Endothelial cell (in vitro differentiated cells): ENCODE data around the gene NFRKB. TPM values are rescaled to one million over a fixed set of nuclear protein-coding genes. Genes with fewer than 3 reads are reported as not detected.
A peak's percentile ranks its signal among the peaks of the same experiment; 100 is the strongest.
"Not testable (repeated sequence)": the region's sequence is repeated elsewhere in the genome, so short reads cannot be mapped to it uniquely, and the experiment has no call there.

Source experiments
- DNase-seq: peaks from one replicate; pipeline ENCODE4 v3.0.0; 2021; ENCODE audit warnings: low spot score
- H3K27ac Mint-ChIP-seq: one replicate; pipeline ENCODE4 v1.8.0; 2021; ENCODE audit warnings: mixed read lengths, inconsistent platforms; ENCODE audit not compliant: unreplicated experiment
- H3K27me3 Mint-ChIP-seq: one replicate; pipeline ENCODE4 v1.8.0; 2021; ENCODE audit warnings: mild to moderate bottlenecking, moderate library complexity, mixed read lengths, inconsistent platforms; ENCODE audit not compliant: unreplicated experiment
- H3K36me3 Mint-ChIP-seq: one replicate; pipeline ENCODE4 v1.8.0; 2021; ENCODE audit warnings: mild to moderate bottlenecking, low read depth, mixed read lengths, inconsistent platforms; ENCODE audit not compliant: unreplicated experiment
- H3K4me1 Mint-ChIP-seq: one replicate; pipeline ENCODE4 v1.8.0; 2021; ENCODE audit warnings: mild to moderate bottlenecking, mixed read lengths, inconsistent platforms; ENCODE audit not compliant: unreplicated experiment
- H3K4me3 Mint-ChIP-seq: one replicate; pipeline ENCODE4 v1.8.0; 2021; ENCODE audit warnings: mild to moderate bottlenecking, mixed read lengths, inconsistent platforms; ENCODE audit not compliant: unreplicated experiment
- H3K9me3 Mint-ChIP-seq: one replicate; pipeline ENCODE4 v1.8.0; 2021; ENCODE audit warnings: mixed read lengths, inconsistent platforms; ENCODE audit not compliant: unreplicated experiment
- total RNA-seq: library from RNA; stranded (reverse); fragmentation: NEBNext Ultra II Directional; extraction: Animal tissue kit (Norgen Biotek cat#: 25700); gene quantifications from one replicate; pipeline ENCODE4 v1.2.1, GENCODE V29; 2021; ENCODE audit not compliant: unreplicated experiment
- TF ChIP-seq, protein P1 (sequence below): fragments of 200-600 bp; sonication (generic); IDR thresholded peaks from one replicate; pipeline ENCODE4 v1.5.0; 2021; ENCODE audit warnings: antibody characterized with exemption; ENCODE audit not compliant: unreplicated experiment

The NFRKB gene
- total RNA-seq, 1 donor from 2014 or later: 31.7 TPM

DNA sequence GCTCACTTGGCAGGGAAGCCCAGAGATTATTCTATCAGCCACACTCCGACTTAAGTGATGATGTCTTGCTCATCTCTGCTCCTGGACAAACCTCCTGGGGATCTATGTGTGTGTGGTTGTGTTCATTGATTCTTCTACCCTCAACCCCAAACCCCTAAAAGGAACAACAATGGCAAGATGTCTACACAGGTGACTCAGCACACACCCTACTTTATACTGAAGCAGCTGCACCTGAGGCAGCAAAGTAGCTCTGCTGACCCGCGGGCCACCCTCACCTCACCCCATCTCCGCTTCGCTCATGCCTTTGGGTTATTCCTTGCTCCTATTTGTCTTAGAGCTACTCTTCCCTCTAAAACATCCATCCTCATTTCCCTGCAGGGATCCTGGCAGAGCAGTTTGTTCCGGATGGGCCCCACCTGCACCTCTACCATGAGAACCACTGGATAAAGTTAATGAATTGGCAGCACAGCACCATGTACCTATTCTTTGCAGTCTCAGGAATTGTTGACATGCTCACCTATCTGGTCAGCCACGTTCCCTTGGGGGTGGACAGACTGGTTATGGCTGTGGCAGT lies 41.1 kb downstream of the NFRKB start:
- TF ChIP-seq, protein P1, sequence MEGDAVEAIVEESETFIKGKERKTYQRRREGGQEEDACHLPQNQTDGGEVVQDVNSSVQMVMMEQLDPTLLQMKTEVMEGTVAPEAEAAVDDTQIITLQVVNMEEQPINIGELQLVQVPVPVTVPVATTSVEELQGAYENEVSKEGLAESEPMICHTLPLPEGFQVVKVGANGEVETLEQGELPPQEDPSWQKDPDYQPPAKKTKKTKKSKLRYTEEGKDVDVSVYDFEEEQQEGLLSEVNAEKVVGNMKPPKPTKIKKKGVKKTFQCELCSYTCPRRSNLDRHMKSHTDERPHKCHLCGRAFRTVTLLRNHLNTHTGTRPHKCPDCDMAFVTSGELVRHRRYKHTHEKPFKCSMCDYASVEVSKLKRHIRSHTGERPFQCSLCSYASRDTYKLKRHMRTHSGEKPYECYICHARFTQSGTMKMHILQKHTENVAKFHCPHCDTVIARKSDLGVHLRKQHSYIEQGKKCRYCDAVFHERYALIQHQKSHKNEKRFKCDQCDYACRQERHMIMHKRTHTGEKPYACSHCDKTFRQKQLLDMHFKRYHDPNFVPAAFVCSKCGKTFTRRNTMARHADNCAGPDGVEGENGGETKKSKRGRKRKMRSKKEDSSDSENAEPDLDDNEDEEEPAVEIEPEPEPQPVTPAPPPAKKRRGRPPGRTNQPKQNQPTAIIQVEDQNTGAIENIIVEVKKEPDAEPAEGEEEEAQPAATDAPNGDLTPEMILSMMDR: no peak
- DNase-seq: no peak
- Mint-ChIP-seq H3K27ac (peak overlapping the region; percentile 83), H3K27me3 (peaks cover 4% of the 10 kb centered on the region), H3K4me1 (peaks cover 21% of the 10 kb centered on the region), H3K4me3 (no peak overlapping the region), H3K9me3 (no peaks in the 10 kb centered on the region), H3K36me3 (no peaks in the 10 kb centered on the region)

DNA sequence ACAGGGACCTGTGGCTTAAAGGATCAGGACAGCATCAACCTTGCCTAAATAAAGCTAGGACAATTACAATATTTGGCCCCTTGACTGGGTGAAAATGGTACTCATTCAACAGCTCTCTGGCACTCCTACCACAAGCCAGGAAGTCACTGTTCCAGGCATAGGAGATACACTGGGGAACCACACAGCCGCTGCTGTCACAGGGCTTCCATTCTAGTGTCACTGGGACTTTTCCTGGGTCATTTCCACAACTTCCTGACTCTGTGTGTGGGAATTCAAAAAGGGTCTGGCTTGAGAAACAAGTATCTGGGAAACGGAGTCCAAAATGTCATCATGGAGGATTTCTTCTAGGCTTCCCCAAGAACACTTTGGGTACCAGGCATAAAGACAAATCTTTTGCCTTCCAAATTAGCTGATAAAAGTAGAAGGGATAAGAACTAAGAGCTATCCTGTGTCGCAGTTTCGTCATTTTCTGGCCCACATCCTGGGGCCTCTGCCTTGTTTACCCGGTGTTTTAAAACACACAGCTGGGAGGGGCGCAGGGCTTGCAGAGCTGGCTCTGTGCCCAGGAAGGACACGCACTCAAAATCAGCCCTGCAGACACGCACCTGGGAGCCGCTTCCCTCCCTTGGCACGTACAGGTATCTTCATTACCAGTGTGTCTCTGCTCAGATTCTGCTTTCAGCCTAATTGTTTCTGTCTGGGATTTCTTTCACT lies 41.7 kb downstream of the NFRKB start:
- no peak for DNase-seq
- no peaks in the 10 kb centered on the region for H3K9me3 Mint-ChIP-seq
- TF ChIP-seq, protein P1: no peak
- peak overlapping the region; percentile 83 for H3K27ac Mint-ChIP-seq
- peaks cover 25% of the 10 kb centered on the region for H3K4me1 Mint-ChIP-seq
- H3K27me3 Mint-ChIP-seq: peaks cover 4% of the 10 kb centered on the region
- no peak overlapping the region for H3K4me3 Mint-ChIP-seq
- H3K36me3 Mint-ChIP-seq: no peaks in the 10 kb centered on the region

DNA sequence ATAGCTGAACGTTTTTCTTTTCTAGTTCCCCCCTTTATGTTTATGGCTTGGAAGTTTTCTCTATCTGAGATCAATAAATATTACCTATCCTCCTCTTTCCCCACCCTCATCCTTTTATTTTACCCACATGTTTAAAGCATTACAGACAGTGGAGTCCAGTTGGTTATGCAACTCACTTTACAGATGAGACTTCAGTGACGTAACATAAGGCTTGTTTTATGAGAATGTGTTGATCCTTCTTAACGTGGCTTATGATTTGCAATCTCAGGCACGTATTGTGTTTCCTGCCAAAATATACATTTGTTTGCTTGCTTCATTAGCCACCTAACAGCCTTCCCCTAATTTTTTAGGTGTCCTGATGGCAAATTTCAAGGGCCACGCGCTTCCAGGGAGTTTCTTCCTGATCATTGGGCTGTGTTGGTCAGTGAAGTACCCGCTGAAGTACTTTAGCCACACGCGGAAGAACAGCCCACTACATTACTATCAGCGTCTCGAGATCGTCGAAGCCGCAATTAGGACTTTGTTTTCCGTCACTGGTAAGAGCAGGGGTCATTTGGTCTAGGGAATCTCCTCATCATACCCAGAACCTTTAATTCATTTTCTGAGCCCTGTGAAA lies 43.1 kb downstream of the NFRKB start:
- peaks cover 26% of the 10 kb centered on the region for H3K4me1 Mint-ChIP-seq
- DNase-seq: no peak
- no peaks in the 10 kb centered on the region for H3K36me3 Mint-ChIP-seq
- H3K27ac Mint-ChIP-seq: no peak overlapping the region
- H3K4me3 Mint-ChIP-seq: no peak overlapping the region
- H3K9me3 Mint-ChIP-seq: no peaks in the 10 kb centered on the region
- H3K27me3 Mint-ChIP-seq: peaks cover 4% of the 10 kb centered on the region
- TF ChIP-seq, protein P1: no peak

DNA sequence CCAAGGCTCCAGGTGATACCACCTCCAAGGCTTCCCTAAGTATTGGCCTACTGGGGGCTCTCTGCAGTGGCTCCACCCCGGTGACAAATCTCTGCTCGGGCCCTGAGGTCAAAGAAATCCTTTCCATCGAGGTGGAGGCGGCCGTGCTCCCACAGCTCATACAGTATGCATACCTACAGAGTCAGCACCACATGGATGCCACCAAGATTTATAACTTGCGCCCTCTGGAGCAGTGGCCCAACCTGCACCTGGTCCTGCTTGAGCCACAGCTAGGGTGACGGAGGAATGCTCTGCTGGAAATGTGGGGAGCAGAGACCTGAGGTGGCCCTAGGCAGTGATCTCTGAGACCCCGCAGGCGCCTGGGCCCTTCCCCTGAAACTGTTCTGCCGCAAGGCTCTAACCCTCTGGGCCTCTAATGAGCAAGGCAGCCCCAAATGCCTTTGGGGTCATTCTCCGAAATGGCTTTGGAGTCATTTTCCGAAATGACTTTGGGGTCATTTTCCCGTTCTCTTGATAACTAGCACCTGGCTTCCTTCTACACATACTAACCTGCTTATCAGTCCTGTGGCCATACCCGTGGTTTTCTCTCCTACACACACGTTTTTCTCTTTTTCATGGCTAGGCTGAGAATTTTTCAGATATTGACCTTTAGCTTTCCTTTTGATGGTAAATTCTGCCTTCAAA lies 45.8 kb downstream of the NFRKB start:
- Mint-ChIP-seq H3K27ac (no peak overlapping the region), H3K36me3 (no peaks in the 10 kb centered on the region), H3K4me1 (peaks cover 31% of the 10 kb centered on the region), H3K4me3 (no peak overlapping the region), H3K9me3 (no peaks in the 10 kb centered on the region), H3K27me3 (no peaks in the 10 kb centered on the region)
- TF ChIP-seq, protein P1: no peak
- DNase-seq: no peak

DNA sequence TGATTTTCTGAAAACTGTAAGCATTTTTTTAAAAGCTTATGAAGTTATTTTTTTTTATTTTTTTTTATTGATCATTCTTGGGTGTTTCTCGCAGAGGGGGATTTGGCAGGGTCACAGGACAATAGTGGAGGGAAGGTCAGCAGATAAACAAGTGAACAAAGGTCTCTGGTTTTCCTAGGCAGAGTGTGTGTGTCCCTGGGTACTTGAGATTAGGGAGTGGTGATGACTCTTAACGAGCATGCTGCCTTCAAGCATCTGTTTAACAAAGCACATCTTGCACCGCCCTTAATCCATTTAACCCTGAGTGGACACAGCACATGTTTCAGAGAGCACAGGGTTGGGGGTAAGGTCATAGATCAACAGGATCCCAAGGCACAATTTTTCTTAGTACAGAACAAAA lies 48.0 kb downstream of the NFRKB start:
- DNase-seq, H3K36me3 Mint-ChIP-seq, H3K27me3 Mint-ChIP-seq, H3K4me3 Mint-ChIP-seq, H3K9me3 Mint-ChIP-seq, H3K27ac Mint-ChIP-seq: not testable (repeated sequence)
- peaks cover 11% of the 10 kb centered on the region for H3K4me1 Mint-ChIP-seq
